AML-193 (cell line): Measurements from ENCODE around the gene CFAP46.
"Not testable (repeated sequence)": the region's sequence is repeated elsewhere in the genome, so short reads cannot be mapped to it uniquely, and the experiment has no call there.

Source experiments
- DNase-seq, 2 experiments: peaks; one replicate each; lab custom pipeline; 2025; lab: John Stamatoyannopoulos, UW

CFAP46 gene

GRCh38 chr10:132786884-132787494 is 155.4 kb downstream of the CFAP46 start:
- DNase-seq = no peak

- no peak for DNase-seq
Observed at GRCh38 chr10:132786476-132786883, 155.9 kb downstream of the CFAP46 start.

- no peak for DNase-seq
Observed at GRCh38 chr10:132785723-132786475, 156.5 kb downstream of the CFAP46 start, which contains the start of gene NKX6-2. Gene NKX6-2 (minus strand): TSS chr10:132786147. CDS start chr10:132785948, 199 bp downstream.

DNA sequence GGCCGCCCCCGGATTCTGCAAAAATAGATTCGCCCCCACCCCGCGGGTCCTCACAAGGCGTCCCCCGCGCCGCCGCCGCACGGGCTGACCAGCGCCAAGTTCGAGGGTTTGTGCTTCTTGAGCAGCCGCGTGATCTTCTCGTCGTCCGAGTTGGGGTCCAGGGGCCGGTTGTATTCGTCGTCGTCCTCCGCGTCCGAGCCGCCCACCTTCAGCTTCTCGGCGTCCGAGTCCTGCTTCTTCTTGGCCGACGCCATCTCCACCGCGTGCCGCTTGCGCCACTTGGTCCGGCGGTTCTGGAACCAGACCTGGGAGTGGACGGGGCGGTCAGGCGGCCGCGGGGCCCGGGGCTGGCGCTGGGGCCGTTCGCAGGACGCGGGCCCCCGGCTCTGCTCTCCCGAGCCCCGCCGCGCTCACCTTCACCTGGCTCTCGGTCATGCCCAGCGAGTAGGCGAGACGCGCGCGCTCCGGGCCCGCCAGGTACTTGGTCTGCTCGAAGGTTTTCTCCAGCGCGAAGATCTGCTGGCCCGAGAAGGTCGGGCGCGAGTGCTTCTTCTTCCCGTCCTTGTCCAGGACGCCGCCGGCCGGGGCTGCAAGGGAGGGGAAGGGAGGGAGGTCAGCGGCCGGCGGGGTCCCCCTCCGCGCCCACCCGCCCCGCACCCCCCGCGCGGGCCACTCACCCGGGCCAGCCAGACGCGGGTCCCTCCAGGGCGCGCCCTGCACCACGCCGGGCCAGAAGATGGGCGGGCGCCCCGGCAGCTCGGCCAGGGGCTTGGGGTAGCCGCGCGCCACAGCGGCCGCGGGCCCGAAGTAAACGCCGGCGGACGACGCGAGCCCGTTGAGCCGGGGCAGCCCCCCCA is 157.3 kb downstream of the CFAP46 start:
- no peak for DNase-seq

DNA sequence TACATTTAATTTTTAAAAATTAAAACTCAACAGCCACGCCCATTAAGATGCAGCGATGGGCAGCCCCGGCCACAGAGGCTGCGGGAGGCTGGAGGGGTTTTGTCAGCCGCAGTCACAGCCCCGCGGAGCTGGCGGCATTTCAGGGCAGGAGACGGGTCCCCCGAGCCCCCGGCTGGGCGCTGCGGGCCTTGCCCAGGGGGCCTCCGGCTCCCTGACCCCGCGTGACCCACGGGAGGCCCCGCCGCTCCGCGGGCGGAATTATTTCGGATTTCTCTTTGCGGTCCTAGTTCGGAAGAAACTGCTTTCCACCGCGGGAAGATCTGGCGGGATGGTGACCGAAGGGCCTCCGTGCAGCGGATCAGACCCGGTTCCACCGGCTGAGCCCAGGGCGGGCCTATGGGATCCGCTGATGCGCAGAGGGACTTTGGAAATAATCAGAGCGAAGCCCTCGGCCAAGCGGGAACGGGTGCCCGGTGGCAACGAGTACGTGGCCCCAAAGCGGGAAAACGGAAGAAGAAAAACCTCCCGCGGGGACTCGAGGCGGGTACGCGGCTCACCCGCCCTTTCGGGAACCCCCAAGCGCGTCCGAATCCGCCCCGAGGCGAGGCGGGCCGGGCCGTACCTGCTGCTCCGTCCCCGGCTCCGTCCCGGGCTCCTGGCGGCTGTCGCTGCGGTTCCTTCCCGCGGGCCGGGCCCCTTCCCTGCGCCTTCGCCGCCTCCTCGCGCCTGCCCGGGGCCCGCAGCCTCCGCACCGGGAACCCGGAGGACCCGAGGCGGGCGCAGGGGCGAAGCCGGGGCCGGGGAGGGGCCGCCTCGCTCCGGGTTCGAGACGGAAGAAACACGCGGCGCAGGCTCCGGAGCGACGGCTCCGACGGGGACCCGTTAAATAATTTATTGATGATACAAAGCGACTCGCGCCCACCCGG is 158.2 kb downstream of the CFAP46 start:
- no peak for DNase-seq

GRCh38 chr10:132783165-132783939 is 159.0 kb downstream of the CFAP46 start:
- no peak for DNase-seq

GRCh38 chr10:132781556-132781955 is 160.8 kb downstream of the CFAP46 start:
- no peak for DNase-seq

DNA sequence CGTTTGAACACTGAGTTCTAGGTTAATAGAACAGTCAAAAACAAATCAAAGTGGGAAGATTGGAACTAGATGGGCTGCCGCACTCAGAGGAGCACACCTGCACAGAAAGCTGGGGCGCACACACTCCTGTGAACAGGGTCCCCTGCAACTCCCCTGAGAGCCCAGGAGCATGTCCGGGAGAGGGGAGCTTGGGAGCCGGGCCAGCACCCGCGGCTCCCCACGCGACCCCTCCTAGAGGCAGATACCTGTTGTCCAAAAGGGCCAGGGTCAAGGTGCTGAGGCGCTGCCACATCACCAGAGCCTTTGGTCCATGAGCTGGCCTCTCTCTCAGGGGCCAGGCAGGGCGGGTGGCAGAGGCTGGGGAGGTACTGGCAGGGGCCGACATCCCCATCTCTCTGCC is 162.0 kb downstream of the CFAP46 start:
- DNase-seq = no peak

DNA sequence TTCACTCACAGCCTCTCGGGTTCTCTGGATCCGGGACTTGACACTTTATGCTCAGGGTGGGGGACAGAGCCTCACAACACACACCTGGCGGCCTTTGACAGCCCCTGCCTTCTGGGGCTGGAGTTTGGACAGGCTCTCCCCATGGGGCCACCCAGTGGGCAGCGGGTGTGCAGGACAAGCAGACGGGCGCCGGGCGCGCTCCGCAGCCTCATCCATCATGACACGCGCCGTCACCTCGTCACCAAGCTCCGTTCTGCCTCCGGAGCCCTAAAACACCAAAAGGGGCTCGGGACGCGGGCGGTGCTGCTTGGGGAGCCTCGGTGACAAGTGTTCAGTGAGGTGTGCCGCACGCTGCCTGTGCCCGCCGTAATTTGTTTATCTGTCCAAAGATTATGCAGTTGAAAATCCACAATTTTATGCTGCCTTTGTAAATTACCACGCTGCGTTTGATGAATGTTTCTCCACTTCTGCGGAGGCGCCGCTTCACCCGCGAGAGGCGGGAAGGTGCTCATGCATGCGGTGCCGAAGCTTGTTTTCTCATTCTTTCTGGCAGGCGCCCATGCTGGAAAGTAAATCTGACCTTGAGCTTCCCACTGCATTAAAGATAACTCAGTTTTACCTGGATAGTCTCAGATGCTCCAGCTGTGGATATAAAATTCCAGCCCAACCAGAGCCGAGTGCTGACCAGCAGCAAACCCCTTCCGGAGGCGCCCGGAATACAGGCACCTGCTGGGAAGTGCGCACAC is 162.6 kb downstream of the CFAP46 start:
- DNase-seq = no peak

GRCh38 chr10:132777441-132777840 is 164.9 kb downstream of the CFAP46 start:
- no peak for DNase-seq

GRCh38 chr10:132776821-132777220 is 165.5 kb downstream of the CFAP46 start:
- no peak for DNase-seq

DNA sequence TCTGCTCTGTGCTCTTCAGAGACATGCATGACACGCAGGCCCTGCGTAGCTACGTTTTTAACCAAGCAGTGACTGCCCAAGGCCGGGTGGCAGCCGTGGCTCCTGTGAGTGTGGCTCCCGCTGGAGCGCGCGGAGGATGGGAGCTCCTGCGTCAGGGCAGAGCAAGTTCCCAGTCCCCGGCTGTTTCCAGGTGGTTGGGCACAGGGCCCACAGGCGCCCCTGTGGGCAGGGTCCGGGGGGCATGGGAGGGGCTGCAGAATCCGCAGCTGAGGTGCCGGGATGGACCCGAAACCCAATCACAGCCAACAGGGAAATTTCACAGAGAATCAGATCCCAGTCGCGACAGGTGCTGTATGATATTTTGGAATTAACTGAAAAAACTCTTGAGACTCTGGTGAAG is 166.2 kb downstream of the CFAP46 start:
- no peak for DNase-seq

DNA sequence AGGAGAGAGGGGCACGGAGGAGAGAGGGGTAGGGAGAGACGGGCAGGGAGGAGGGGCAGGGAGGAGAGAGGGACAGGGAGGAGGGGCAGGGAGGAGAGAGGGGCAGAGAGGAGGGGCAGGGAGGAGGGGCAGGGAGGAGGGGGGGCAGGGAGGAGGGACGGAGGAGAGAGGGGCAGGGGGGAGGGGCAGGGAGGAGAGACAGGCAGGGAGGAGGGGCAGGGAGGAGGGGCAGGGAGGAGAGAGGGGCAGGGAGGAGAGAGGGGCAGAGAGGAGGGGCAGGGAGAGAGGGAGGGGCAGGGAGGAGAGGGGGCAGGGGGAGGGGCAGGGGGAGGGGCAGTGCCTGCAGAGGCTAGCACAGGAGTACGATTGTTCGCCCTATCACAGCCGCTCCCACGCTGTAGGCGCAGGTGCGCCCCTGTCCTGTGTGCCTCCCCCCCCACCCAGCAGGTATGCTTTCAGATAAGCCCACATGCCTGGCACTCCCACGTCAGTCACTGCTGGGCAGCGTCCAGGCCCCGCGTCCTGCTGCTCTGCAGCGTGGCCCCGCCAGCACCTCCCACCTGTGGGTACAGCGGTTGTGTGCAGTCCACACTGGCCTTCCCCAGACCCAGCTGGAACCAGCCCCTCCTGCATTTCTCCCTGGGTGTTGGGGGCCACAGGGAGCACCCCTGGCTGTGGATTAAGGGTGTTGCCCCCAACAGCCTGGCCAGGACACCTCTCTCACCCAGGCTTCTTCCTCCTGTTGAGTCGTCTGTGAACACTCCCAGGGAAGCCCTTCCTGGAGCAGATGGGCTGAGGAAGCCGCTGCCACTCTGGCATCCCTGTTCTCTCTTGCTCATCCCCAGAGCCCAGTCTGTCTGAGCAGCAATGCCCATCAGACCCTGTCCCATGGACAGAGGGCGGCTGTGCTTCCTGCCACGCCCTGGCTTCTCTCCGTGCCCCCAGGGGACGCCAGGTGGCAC is 167.2 kb downstream of the CFAP46 start:
- DNase-seq = no peak

DNA sequence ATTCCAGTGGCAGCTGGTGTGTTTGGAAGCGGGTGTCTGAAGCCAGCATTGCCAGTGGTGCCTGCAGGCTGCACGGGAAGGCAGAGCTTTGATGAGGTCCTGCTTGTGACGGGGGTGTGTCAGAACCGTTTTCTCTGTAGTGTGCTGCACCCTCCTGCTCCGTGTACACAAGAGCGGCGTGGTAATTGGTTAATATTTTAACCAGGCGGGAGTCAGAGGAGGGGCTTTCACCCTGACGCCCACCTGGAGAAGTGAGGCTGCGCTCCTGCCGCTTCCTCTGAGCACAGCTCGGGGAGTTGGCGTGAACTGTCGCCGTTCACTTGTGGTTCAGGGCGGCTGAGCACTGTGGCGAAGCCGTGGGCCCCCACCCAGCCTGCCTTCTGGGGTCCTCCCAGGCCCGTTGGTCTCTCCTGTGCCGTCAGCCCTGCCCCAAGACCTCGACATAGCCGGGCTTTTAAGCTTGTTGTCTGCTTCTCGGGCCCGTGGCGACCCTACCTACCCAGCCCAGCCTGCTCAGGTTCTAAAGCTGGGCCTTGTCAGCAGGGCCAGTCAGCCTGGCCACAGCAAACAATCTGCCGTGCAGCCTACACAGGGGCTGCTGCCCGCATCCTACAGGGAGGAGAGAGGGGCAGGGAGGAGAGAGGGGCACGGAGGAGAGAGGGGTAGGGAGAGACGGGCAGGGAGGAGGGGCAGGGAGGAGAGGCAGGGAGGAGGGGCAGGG is 168.0 kb downstream of the CFAP46 start:
- no peak for DNase-seq

DNA sequence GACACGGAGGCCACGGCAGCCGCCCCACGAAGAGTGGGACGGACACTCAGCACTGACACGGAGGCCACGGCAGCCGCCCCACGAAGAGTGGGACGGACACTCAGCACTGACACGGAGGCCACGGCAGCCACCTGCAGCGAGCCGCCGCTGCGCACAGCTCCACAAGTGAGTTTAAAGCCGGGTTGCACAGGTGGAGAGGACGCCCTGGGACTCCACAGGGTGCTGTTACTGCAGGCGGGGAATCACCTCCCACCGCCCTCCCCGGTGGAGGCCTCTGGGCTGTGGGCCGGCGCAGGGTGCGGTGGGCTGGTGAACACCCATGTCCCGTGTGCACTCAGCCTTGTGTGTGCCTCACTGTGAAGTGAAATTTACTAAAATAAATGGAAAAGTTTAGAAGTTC is 169.6 kb downstream of the CFAP46 start:
- not testable (repeated sequence) for DNase-seq

- DNase-seq = no peak
Observed at GRCh38 chr10:132770061-132771021, 172.0 kb downstream of the CFAP46 start.
